HUES6 (cell line): Measurements from ENCODE around the gene KRT85.

Experiments
- H3K27ac ChIP-seq: 2 replicates; pipeline ENCODE4 v1.7.0; 2013; ENCODE audit warnings: low read depth, mild to moderate bottlenecking, low read length, inconsistent platforms
- H3K27me3 ChIP-seq: 2 replicates; pipeline ENCODE4 v1.6.1; 2013; ENCODE audit warnings: low read length; ENCODE audit not compliant: control insufficient read depth, insufficient read depth
- H3K36me3 ChIP-seq: 2 replicates; pipeline ENCODE4 v1.6.1; 2013; ENCODE audit warnings: low read length; ENCODE audit not compliant: control insufficient read depth, insufficient read depth
- H3K4me1 ChIP-seq: 2 replicates; pipeline ENCODE4 v1.6.1; 2013; ENCODE audit warnings: low read length; ENCODE audit not compliant: control insufficient read depth, insufficient read depth
- H3K4me3 ChIP-seq: 2 replicates; pipeline ENCODE4 v1.5.1; 2013; ENCODE audit warnings: low read depth, low read length
- H3K9ac ChIP-seq: one replicate; pipeline ENCODE4 v1.6.1; 2013; ENCODE audit warnings: mild to moderate bottlenecking, low read length
- H3K9me3 ChIP-seq: 2 replicates; pipeline ENCODE4 v1.6.1; 2013; ENCODE audit warnings: low read depth, low read length; ENCODE audit not compliant: control insufficient read depth, insufficient read depth

KRT85 gene

GRCh38 chr12:52394836-52395405 lies 27.6 kb upstream of the KRT85 start:
- H3K9ac ChIP-seq, result no peak overlapping the region

DNA sequence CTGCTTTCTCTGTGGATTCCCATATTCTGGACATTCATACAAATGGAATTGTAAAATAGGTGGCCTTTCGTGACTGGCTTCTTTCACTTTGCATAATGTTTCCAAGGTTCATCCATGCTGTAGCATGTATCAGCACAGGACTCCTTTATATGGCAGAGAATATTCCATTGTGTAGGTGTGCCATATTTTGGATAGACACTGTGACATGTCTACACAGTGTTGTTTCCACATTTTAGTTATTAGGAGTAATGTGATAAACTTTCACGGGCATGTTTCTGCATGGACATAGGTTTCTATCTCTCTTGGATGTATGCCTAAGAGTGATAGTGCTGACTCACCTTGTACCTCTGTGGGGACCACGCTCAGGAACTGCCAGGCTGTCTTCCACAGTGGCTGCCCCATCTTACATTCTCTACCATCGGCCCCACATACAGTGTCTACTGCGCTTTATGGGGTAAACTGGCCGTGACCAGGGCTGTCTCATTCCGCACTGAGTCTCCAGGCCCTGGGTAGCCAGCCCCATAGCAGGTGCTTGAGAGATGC lies 25.3 kb upstream of the KRT85 start:
- H3K9ac ChIP-seq, result no peak overlapping the region
- no peaks in the 10 kb centered on the region for H3K27me3 ChIP-seq
- H3K27ac ChIP-seq, result no peak overlapping the region
- H3K4me3 ChIP-seq, result no peak overlapping the region
- no peaks in the 10 kb centered on the region; the same call in 1 of the 2 replicates for H3K4me1 ChIP-seq
- H3K9me3 ChIP-seq, result no peaks in the 10 kb centered on the region
- H3K36me3 ChIP-seq, result no peaks in the 10 kb centered on the region

More at GRCh38 chr12:52394836-52395405, 27.6 kb upstream of the KRT85 start:
- no peak overlapping the region for H3K27ac ChIP-seq
- H3K27me3 ChIP-seq, result no peaks in the 10 kb centered on the region
- no peaks in the 10 kb centered on the region for H3K36me3 ChIP-seq
- H3K4me3 ChIP-seq, result no peak overlapping the region
- H3K4me1 ChIP-seq, result no peaks in the 10 kb centered on the region; the same call in 1 of the 2 replicates
- no peaks in the 10 kb centered on the region for H3K9me3 ChIP-seq

- Histone ChIP-seq H3K36me3 (no peaks in the 10 kb centered on the region), H3K4me1 (no peaks in the 10 kb centered on the region; the same call in 1 of the 2 replicates), H3K9ac (no peak overlapping the region), H3K27ac (no peak overlapping the region), H3K4me3 (no peak overlapping the region), H3K9me3 (no peaks in the 10 kb centered on the region), H3K27me3 (no peaks in the 10 kb centered on the region)
Measured at GRCh38 chr12:52391618-52392002, 24.3 kb upstream of the KRT85 start.

GRCh38 chr12:52390739-52391617 lies 23.7 kb upstream of the KRT85 start:
- H3K27ac ChIP-seq, result no peak overlapping the region
- no peaks in the 10 kb centered on the region; the same call in 1 of the 2 replicates for H3K4me1 ChIP-seq
- H3K27me3 ChIP-seq, result no peaks in the 10 kb centered on the region
- H3K36me3 ChIP-seq, result no peaks in the 10 kb centered on the region
- H3K4me3 ChIP-seq, result no peak overlapping the region
- H3K9ac ChIP-seq, result no peak overlapping the region
- H3K9me3 ChIP-seq, result no peaks in the 10 kb centered on the region

DNA sequence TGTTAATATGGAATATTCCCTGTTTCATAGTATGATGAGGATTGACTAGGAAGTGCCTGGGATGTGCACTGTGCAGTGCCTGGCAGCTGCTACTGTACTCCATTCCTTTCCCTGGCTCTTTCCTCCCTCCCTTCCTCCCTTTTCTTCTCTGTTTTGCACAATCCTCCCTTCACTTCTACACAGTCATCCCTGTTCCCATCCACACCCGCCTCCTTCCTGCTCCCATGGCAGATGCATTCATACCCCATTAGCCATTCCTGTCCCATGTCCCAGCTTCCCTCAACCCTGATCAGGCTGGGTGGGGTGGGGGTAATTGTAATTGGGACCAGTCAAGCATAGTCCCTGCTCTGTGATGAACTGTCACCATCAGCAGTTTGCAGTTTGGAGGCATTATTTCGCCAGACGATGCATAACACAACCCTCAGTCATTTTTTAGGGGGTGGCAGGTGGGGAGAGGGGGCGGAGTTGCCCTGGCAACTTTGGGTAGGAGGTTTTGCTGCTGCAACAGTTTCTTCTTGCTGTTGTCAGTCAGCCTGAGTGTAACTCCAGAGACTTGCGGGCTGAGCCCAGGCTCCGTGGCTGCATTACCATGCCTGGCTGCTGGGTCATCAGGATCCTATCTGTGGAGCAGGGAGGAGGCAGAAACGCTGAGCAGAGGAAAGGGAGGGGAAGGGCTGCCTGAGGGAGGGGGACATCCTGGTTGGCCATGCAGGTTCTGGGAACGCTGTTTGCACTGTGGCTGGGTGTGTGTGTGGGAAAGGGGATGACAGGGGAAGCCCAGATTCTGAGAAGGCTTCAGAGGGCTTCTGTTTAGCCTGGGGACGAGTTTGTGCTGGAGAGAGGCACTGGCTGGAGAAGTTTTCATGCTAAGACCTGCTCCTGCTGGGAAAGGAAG lies 22.3 kb upstream of the KRT85 start:
- Histone ChIP-seq H3K36me3 (no peaks in the 10 kb centered on the region), H3K27me3 (no peaks in the 10 kb centered on the region), H3K9ac (no peak overlapping the region), H3K4me3 (no peak overlapping the region), H3K4me1 (no peaks in the 10 kb centered on the region; the same call in 1 of the 2 replicates), H3K27ac (no peak overlapping the region), H3K9me3 (no peaks in the 10 kb centered on the region)

DNA sequence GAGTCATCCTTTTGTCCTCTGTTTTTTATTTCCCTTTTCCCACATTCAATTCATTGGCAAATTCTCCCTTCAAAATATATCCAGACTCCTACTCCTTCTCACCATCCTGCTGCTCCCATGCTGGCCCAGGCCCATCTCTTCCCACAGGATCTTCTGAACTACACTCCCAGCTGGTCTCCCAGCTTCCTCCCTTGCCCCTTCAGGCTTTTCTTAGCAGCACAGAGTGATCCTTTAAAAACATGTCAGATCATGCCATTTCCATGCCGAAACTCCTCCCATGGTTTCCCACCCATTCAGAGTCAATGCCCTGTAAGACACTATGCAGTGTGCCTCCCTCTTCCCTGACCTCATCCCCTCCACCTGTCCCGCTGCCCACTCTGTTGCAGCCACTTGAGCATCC lies 20.6 kb upstream of the KRT85 start:
- Histone ChIP-seq H3K9me3 (no peaks in the 10 kb centered on the region), H3K9ac (no peak overlapping the region), H3K4me1 (no peaks in the 10 kb centered on the region; the same call in 1 of the 2 replicates), H3K4me3 (no peak overlapping the region), H3K36me3 (no peaks in the 10 kb centered on the region), H3K27ac (no peak overlapping the region), H3K27me3 (0 out of 2 replicates have a peak, but pooled peaks cover 3% of the 10 kb centered on the region)

DNA sequence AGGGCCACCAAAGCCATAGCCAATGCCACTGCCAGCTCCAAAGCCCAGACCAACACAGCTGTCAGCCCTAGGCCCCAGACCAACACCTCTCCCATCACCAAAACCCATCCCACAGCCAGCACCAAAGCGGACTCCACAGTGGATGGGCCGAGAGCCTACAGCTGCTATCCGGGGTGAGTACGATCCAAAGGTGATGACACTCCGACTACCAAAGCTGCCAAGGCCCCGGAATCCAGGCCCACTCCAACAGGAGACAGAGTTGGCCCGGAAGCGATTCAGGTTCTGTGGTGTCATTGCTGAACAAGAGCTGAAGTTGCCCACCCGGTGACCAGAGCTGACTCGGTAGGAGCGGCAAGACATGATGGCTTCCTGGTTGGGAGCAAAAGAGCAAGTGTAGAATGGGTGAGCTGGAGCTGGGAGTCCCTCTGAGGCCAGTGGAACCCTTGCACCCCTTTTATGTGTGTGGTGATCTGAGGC lies 18.0 kb upstream of the KRT85 start, which contains the start of gene KRT84:
Gene KRT84 (minus strand): TSS at position 427 of the 477 bp plus-strand sequence. CDS start 67 bp downstream, at position 360.
- Histone ChIP-seq H3K4me1 (no peaks in the 10 kb centered on the region; the same call in 1 of the 2 replicates), H3K27ac (no peak within 1 kb of the TSS), H3K27me3 (peaks cover 6% of the 10 kb centered on the region; the same call in 1 of the 2 replicates)

DNA sequence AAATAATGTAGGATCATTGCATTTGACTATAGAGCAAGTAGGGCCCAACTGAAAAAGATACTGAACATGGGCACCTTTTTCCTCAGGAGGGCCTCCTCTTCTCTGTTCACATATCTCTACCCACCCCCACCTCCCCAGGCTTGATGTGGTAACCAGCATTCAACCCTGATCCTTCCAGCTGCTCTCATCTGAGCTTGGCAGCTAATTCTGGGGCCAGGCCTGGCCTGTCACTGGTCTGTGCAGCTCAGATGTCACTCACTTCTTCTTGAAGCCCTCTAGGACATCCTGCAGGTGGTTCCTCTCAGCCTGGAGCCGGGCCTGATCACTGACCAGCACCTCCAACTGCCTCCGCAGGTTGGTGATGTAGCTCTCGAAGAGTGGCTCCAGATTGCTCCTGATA lies 16.1 kb upstream of the KRT85 start:
- no peak overlapping the region for H3K27ac ChIP-seq
- H3K4me3 ChIP-seq, result no peak overlapping the region
- no peaks in the 10 kb centered on the region for H3K9me3 ChIP-seq
- no peaks in the 10 kb centered on the region for H3K36me3 ChIP-seq
- H3K27me3 ChIP-seq, result peaks cover 6% of the 10 kb centered on the region; the same call in 1 of the 2 replicates
- H3K9ac ChIP-seq, result no peak overlapping the region
- no peaks in the 10 kb centered on the region for H3K4me1 ChIP-seq

More for the DNA sequence above, 18.0 kb upstream of the KRT85 start, which contains the start of gene KRT84:
- Histone ChIP-seq H3K4me3 (no peak within 1 kb of the TSS), H3K36me3 (no peaks in the 10 kb centered on the region), H3K9ac (no peak within 1 kb of the TSS), H3K9me3 (no peaks in the 10 kb centered on the region)

DNA sequence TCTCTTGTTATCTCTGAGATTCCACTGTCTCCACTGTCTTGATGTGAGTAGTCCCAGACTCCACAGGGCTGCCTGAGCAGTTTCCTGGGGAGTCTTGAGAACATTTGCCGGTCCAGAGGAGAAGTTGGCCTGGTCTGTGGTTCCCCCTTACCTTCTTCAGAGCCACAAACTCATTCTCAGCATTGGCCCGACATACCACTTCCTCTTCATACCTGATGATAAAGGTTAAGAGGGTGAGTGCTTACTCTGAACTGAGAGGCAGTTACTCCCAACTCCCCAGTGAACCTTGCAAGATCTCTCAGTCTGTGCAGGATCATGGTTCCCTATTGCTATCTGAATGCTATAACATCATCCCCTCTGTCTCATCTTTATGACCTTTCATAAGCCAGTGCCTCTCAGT lies 15.6 kb upstream of the KRT85 start:
- H3K9ac ChIP-seq, result no peak overlapping the region
- no peak overlapping the region for H3K27ac ChIP-seq
- peaks cover 6% of the 10 kb centered on the region; the same call in 1 of the 2 replicates for H3K27me3 ChIP-seq
- H3K4me1 ChIP-seq, result no peaks in the 10 kb centered on the region
- H3K36me3 ChIP-seq, result no peaks in the 10 kb centered on the region
- H3K9me3 ChIP-seq, result no peaks in the 10 kb centered on the region
- H3K4me3 ChIP-seq, result no peak overlapping the region

DNA sequence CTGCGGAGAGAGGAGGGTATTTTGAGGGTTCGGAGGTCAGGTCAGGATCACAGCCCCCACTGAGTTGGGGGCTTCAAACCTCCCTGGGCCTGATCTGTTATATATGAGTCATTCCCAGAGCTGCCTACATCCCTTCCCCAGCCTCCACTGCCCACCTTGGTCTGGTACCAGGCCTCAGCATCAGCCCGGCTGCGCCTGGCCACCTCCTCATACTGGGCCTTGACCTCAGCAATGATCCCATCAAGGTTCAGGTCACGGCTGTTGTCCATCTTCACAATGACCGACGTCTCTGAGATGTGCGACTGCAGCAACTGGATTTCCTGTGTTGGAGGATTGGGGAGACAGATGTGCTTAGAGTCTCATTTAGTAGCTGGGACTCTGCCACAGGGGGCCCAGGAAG lies 13.9 kb upstream of the KRT85 start:
- Histone ChIP-seq H3K4me1 (no peaks in the 10 kb centered on the region), H3K9ac (no peak overlapping the region), H3K36me3 (no peaks in the 10 kb centered on the region), H3K27ac (no peak overlapping the region), H3K9me3 (no peaks in the 10 kb centered on the region), H3K4me3 (no peak overlapping the region), H3K27me3 (peaks cover 6% of the 10 kb centered on the region; the same call in 1 of the 2 replicates)
